Esophagus (tissue), 2 donors: ENCODE data around the gene ADARB2. TPM values are rescaled to one million over a fixed set of nuclear protein-coding genes. Genes with fewer than 3 reads are reported as not detected.

Experiments used
- H3K27ac ChIP-seq, 2 donors: one replicate each; pipeline ENCODE4 v1.5.1; 2013; ENCODE audit warnings: low read depth in 2 of 2, mild to moderate bottlenecking in 2 of 2, inconsistent platforms in 1 of 2, low read length in 1 of 2, moderate library complexity in 1 of 2
- H3K27me3 ChIP-seq, 2 donors: one replicate each; pipeline ENCODE4 v1.6.1; 2013; ENCODE audit warnings: low read length in 2 of 2, control low read depth in 1 of 2, mild to moderate bottlenecking in 1 of 2; ENCODE audit not compliant: insufficient read depth in 2 of 2, control insufficient read depth in 1 of 2
- H3K36me3 ChIP-seq, 2 donors: one replicate each; pipeline ENCODE4 v1.6.1; 2013; ENCODE audit warnings: low read length in 1 of 2; ENCODE audit not compliant: control insufficient read depth in 2 of 2, insufficient read depth in 2 of 2
- H3K4me1 ChIP-seq, 2 donors: one replicate each; pipeline ENCODE4 v1.6.1; 2013; ENCODE audit warnings: low read length in 1 of 2; ENCODE audit not compliant: control insufficient read depth in 2 of 2, insufficient read depth in 2 of 2
- H3K4me3 ChIP-seq, 2 donors: one replicate each; pipeline ENCODE4 v1.5.1; 2013; ENCODE audit warnings: low read length in 2 of 2, mild to moderate bottlenecking in 2 of 2, low read depth in 1 of 2, moderate library complexity in 1 of 2
- H3K9me3 ChIP-seq, 2 donors: one replicate each; pipeline ENCODE4 v1.6.1; 2013; ENCODE audit warnings: mild to moderate bottlenecking in 2 of 2, low read depth in 1 of 2, low read length in 1 of 2, moderate library complexity in 1 of 2; ENCODE audit not compliant: control insufficient read depth in 2 of 2, insufficient read depth in 1 of 2
- WGBS, 2 donors: extraction: QIAGEN DNeasy Blood & Tissue Kit; methylation state at CpG; one replicate each; pipeline ENCODE4 v1.1.7; 2013; 5-methylcytosine and 5-hydroxymethylcytosine counted together
- polyA plus RNA-seq, 2 donors: library from polyadenylated mRNA; stranded (reverse); fragments of 200-250 nt; gene quantifications; one replicate each; pipeline ENCODE4 v1.2.3, GENCODE V29; 2013
- donor health status: healthy with polysubstance abuse.
- donor health status: Bipolar disorder and iron deficiency.

Gene ADARB2
- polyA plus RNA-seq, 2 donors, result 0.33 to 0.65 TPM

DNA sequence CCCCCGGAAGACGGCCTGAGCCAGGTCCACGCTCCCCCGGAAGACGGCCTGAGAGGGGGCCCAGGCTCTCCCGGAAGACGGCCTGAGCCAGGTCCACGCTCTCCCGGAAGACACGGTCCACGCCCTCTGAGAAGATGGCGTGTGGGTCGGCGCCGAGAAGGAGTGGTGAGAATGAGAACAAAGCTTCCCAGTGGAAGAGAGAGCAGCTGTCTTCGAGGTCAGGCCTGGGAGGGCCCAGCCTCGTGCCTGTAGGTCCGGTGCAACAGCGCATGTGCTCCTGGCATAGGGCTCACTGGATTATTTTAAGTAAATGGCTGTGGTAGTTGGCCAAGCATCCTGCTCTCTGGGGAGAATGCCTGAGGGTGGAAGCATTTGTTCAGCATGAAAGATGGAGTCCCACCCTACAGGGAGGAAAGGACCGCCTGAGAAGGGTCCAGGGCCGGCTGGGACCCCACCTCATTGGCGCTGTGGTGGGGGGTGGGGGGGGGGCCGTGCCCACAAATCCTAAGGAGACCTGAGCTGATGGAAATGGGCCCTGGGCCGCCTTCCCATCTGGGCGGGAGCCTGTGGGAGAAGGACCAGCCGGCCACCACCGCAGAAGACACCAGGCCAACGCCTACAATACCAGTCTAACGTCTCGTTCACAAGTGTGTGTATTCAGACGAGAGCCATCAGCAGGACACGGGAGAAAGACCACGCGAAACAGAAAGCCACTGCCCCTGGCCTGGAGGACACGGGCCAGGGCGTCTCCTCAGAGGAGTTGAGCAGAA lies 471.1 kb downstream of the ADARB2 start:
- WGBS, 2 donors, result 92 to 94% methylated on average over 36 of the region's 36 CpGs
- H3K36me3 ChIP-seq, result no peaks in the 10 kb centered on the region
- no peaks in the 10 kb centered on the region for H3K9me3 ChIP-seq
- H3K27ac ChIP-seq, result no peak overlapping the region
- no peaks in the 10 kb centered on the region for H3K4me1 ChIP-seq
- H3K27me3 ChIP-seq, result no peaks in the 10 kb centered on the region
- H3K4me3 ChIP-seq, result no peak overlapping the region

DNA sequence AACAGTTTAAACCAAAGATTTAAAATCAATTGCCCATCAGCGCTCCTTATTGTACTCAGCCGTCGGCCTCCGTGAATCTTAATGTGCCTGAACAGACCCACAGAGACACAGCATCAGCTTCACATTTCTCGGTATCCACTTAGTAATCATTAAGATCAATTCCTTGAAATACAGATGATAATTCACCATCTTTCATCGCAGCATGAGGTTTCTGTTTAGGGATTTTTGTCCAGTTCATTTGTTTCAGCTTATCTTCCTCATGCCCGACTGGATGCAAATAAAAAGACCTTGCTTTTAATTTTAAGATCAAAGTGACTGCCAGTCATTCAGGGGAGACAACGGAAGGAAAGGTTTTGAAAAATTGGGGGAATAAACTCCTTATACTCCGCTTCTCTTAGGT lies 473.3 kb downstream of the ADARB2 start:
- no peak overlapping the region for H3K4me3 ChIP-seq
- no peaks in the 10 kb centered on the region for H3K4me1 ChIP-seq
- WGBS, 2 donors, result 75 to 84% methylated on average over 9 of the region's 9 CpGs
- H3K9me3 ChIP-seq, result no peaks in the 10 kb centered on the region
- no peak overlapping the region for H3K27ac ChIP-seq
- no peaks in the 10 kb centered on the region for H3K27me3 ChIP-seq
- H3K36me3 ChIP-seq, result no peaks in the 10 kb centered on the region

DNA sequence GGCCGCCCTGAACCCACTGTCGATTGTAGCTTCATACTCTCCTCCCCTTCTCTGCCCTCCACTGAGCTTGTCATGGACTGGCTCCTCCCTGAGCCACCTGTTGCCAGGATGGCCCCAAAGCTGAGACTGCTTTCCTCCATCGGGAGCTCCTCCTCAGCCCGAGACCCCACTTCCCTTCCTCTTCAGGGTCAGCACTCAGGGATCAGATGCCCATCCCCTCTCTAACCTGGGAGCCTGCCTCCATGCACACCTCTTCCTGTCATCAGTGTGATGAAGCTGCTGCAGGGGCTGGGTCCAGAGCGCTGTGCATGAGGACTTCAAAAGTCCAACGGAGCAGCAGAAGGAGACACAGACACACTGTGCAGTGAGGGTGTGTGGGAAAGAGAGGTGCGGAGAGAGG lies 480.1 kb downstream of the ADARB2 start:
- Histone ChIP-seq H3K4me3 (no peak overlapping the region), H3K4me1 (no peaks in the 10 kb centered on the region), H3K36me3 (no peaks in the 10 kb centered on the region), H3K27ac (no peak overlapping the region), H3K9me3 (no peaks in the 10 kb centered on the region), H3K27me3 (no peaks in the 10 kb centered on the region)
- WGBS, 2 donors, result 79 to 87% methylated on average over 7 of the region's 7 CpGs

DNA sequence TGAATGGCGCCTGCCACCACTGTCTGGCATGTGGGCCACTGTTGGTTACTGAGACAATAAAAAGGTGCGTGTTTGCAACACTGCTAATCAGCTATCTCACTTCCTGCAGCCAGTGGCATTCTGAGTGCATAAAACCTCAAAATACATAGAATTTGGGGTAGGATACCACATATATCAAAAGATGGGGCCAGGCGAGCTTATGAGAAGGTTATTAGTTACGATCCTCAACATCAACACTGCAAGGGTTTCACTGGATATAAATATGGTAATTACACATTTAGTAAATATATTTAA lies 480.9 kb downstream of the ADARB2 start:
- Histone ChIP-seq H3K4me3 (no peak overlapping the region), H3K36me3 (no peaks in the 10 kb centered on the region), H3K9me3 (no peaks in the 10 kb centered on the region), H3K27me3 (no peaks in the 10 kb centered on the region), H3K27ac (no peak overlapping the region), H3K4me1 (no peaks in the 10 kb centered on the region)
- WGBS, 2 donors, result 71 to 76% methylated on average over 4 of the region's 4 CpGs

DNA sequence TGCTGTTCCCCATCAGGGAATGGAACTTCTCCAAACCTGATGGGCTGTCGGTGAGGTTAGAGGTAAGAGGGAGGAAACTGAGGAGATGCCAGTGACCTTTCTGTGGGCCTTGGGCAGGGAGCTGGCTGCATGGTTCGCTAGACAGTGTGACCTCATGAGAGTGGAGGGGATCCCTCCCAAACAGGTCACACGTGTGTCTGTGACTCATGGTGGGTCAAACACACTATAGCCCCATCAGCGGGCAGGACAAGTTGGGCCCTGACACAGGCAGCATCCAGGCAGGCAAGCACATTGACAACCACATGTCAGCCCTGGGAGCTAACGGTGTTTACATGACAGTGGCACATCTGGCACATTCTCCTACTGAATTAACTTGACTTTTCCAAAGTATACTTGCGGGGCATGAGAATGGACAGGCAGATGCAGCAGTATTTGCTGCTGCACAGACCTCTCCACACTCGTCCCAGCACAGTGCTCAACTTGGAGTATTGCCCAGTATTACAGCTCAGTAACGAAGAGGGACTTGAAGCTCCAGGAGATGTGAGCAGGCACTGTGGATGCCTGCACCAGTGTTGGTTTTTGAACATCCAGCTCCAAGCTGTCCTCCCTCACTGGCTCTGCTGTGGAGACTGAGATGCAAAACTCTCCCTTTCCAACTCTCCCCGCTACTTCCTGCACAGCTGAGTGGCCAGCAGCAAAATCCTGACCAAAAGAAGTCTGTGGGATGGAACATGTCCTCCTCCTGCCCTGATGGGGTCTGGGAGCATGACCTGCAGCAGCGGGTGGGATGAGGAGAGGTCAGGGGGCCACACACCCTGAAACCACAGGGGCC lies 481.5 kb downstream of the ADARB2 start:
- Histone ChIP-seq H3K36me3 (no peaks in the 10 kb centered on the region), H3K4me1 (no peaks in the 10 kb centered on the region), H3K27me3 (no peaks in the 10 kb centered on the region), H3K9me3 (no peaks in the 10 kb centered on the region), H3K27ac (no peak overlapping the region), H3K4me3 (no peak overlapping the region)
- 72% methylated on average over 10 of the region's 10 CpGs for WGBS, 2 donors

DNA sequence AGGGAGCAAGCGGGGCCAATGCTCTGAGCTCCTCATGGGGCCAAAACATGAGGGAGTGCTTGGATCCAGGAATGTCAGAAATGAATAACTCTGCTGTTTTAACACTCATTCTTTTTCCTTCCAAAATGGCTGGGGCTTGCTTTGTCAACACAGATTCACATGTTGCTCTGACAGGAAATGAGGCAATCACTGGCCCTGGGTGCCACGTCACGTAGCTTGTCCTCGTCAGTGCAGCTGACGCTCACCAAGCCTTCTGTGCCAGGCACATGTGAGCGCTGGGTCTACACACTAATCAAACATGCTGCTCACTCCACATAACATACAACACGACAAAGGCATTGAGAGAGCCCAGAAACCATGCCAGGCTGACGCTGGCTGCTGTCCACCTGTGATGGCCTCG lies 482.2 kb downstream of the ADARB2 start:
- no peak overlapping the region for H3K4me3 ChIP-seq
- 77 to 81% methylated on average over 9 of the region's 9 CpGs for WGBS, 2 donors

DNA sequence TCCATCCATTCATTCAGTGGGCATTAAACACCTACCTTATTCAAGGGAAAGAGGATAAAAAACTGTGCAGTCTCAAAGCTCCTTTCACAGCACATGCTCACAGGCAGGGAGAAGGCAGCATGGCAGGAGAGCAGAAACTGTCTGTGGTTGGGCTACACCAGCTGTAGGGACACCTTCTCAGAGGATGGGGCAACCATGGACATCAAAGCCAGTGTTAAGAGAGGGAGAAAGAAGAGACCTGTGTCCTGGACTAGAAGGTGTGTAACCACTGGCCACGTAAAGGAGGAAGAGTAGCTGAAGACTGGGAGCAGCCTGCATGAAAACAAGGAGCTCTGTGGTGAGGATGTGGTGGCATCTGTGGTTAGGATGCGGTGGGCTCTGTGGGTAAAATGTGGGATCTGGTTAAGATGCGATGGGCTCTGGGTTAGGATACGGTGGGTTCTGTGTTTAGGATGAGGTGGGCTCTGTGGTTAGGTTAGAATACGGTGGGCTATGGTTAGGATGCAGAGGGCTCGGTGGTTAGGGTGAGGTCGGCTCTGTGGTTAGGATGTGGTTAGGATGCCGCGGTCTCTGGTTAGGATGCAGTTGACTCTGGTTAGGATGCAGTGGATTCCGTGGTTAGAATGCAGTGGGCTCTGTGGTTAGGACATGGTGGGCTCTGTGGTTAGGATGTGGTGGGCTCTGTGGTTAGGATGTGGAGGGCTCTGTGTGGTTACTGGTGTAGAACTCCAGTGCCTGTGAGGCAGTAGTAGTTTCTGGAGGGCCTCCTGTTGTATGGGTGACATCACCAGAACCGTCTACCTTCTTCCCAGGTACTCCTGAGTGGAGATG lies 483.6 kb downstream of the ADARB2 start:
- Histone ChIP-seq H3K4me1 (no peaks in the 10 kb centered on the region), H3K27ac (no peak overlapping the region), H3K36me3 (no peaks in the 10 kb centered on the region), H3K27me3 (no peaks in the 10 kb centered on the region), H3K9me3 (no peaks in the 10 kb centered on the region), H3K4me3 (no peak overlapping the region)
- WGBS, 2 donors, result 80 to 83% methylated on average over 11 of the region's 11 CpGs

More for the DNA sequence above, 482.2 kb downstream of the ADARB2 start:
- Histone ChIP-seq H3K9me3 (no peaks in the 10 kb centered on the region), H3K4me1 (no peaks in the 10 kb centered on the region), H3K36me3 (no peaks in the 10 kb centered on the region), H3K27ac (no peak overlapping the region), H3K27me3 (no peaks in the 10 kb centered on the region)

DNA sequence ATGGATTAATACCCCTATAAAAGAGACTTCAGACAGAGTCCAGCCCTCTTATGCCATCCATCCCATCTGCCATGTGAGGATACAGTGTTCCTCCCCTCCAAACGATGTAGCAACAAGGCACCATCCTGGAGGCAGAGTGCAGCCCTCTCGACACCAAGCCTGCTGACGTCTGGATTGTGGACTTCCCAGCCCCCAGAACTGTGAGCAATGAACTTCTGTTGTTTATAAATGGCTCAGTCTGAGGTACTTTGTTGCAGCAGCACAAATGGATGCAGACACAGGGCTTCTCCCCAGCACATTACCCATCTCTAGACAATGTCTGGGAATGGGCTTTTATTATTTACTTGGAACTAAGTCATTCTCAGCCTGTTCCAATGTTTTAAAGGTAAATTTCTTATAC lies 485.6 kb downstream of the ADARB2 start:
- no peaks in the 10 kb centered on the region for H3K4me1 ChIP-seq
- no peak overlapping the region for H3K4me3 ChIP-seq
- H3K27me3 ChIP-seq, result no peaks in the 10 kb centered on the region
- WGBS, 2 donors, result 66 to 70% methylated on average over 3 of the region's 3 CpGs
- H3K9me3 ChIP-seq, result no peaks in the 10 kb centered on the region
- no peaks in the 10 kb centered on the region for H3K36me3 ChIP-seq
- H3K27ac ChIP-seq, result no peak overlapping the region

DNA sequence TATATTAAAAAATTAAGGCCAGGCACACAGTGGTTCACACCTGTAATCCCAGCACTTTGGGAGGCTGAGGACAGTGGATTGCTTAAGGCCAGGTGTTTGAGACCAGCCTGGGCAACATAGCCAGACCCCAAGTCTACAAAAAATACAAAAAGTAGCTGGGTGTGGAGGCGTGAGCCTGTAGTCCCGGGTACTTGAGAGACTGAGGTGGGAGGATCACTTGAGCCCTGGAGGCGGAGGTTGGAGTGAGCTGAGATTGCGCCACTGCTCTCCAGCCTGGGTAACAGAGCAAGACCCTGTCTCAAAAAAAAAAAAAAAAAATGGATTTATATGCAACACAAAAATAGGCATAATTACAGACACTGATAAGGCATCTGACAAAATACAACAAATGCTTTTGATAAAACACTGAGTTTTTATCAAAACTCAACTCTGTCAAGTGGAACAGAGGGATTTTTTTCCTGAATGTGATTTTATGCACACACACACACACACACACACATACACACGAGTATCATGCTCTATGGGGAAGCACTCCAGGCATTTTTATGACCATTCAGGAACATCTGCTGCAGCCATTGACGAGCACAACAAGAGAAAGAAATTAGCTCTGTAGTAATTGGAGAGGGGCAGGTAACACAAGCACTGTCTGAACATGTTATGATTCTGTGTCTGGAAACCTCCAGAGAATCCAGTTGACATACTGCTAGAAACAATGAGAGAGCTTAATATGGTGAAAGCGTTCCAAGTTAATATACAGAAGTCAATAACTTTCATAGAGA lies 488.0 kb downstream of the ADARB2 start:
- Histone ChIP-seq H3K27ac (no peak overlapping the region), H3K36me3 (no peaks in the 10 kb centered on the region), H3K27me3 (no peaks in the 10 kb centered on the region), H3K9me3 (no peaks in the 10 kb centered on the region), H3K4me3 (no peak overlapping the region), H3K4me1 (no peaks in the 10 kb centered on the region)
- 58 to 68% methylated on average over 7 of the region's 7 CpGs for WGBS, 2 donors
